IMR-90 (cell line): ENCODE measurements around the gene IRX3. TPM values are rescaled to one million over a fixed set of nuclear protein-coding genes. Genes with fewer than 3 reads are reported as not detected.

Experiments
- ATAC-seq: fragments of 200-7000 bp; cut with Tn5 transposase; 2 replicates; pipeline ENCODE4 v1.9.1; 2020; ENCODE audit warnings: low read depth, mild to moderate bottlenecking, moderate library complexity
- BruUV-seq: library from RNA; stranded (reverse); fragments of 400-500 nt; replicated peaks from 2 replicates; lab custom pipeline; 2021; lab: Mats Ljungman, UMichigan
- CTCF ChIA-PET: fragments of 300-600 bp; formaldehyde crosslinking; extraction: SDS; loops from one replicate; lab custom pipeline; 2021; ENCODE audit warnings: antibody characterized with exemption; lab: Yijun Ruan, JAX
- POLR2A ChIA-PET: fragments of 300-600 bp; sonication (Branson Sonifier 250); formaldehyde crosslinking; loops from one replicate; lab custom pipeline; 2022; ENCODE audit warnings: antibody characterized with exemption; ENCODE audit not compliant: unreplicated experiment; lab: Charles Lee
- DNase-seq: peaks from one replicate; pipeline ENCODE4 v3.0.0; 2013
- H2AFZ ChIP-seq: replicated peaks from 2 replicates; pipeline ENCODE3; 2013; ENCODE audit warnings: low read length, mild to moderate bottlenecking; ENCODE audit not compliant: poor library complexity
- H2AK5ac ChIP-seq: 2 replicates; pipeline ENCODE4 v1.6.1; 2013; ENCODE audit warnings: low read depth, low read length, inconsistent platforms
- H2AK9ac ChIP-seq: replicated peaks from 2 replicates; pipeline ENCODE3; 2013; ENCODE audit warnings: mild to moderate bottlenecking, low read depth, low read length, moderate library complexity; ENCODE audit not compliant: poor library complexity
- H2BK120ac ChIP-seq: 2 replicates; pipeline ENCODE4 v1.6.1; 2013; ENCODE audit warnings: low read depth, low read length, inconsistent platforms
- H2BK15ac ChIP-seq: 3 replicates; pipeline ENCODE4 v1.6.1; 2013; ENCODE audit warnings: low read depth, low read length, inconsistent platforms
- H2BK20ac ChIP-seq: 2 replicates; pipeline ENCODE4 v1.6.1; 2013; ENCODE audit warnings: low read depth, mild to moderate bottlenecking, inconsistent platforms, low read length, moderate library complexity
- H2BK5ac ChIP-seq: 2 replicates; pipeline ENCODE4 v1.6.1; 2013; ENCODE audit warnings: mild to moderate bottlenecking, low read depth, low read length, inconsistent platforms; ENCODE audit not compliant: poor library complexity, severe bottlenecking
- H3K14ac ChIP-seq: replicated peaks from 2 replicates; pipeline ENCODE4 v1.6.1; 2013; ENCODE audit warnings: low read depth, low read length, inconsistent platforms
- H3K18ac ChIP-seq: 2 replicates; pipeline ENCODE4 v1.6.1; 2013; ENCODE audit warnings: low read depth, low read length, control low read depth
- H3K23ac ChIP-seq: 2 replicates; pipeline ENCODE4 v1.6.1; 2013; ENCODE audit warnings: low read depth, low read length, inconsistent platforms
- H3K27ac ChIP-seq: 2 replicates; pipeline ENCODE4 v1.5.1; 2013; ENCODE audit warnings: mild to moderate bottlenecking, control low read depth, low read length; ENCODE audit not compliant: insufficient read depth
- H3K27me3 ChIP-seq: 2 replicates; pipeline ENCODE4 v1.6.1; 2013; ENCODE audit warnings: low read length; ENCODE audit not compliant: control insufficient read depth, insufficient read depth
- H3K36me3 ChIP-seq: 2 replicates; pipeline ENCODE4 v1.6.1; 2013; ENCODE audit warnings: low read length, mixed read lengths; ENCODE audit not compliant: control insufficient read depth, insufficient read depth
- H3K4ac ChIP-seq: 2 replicates; pipeline ENCODE4 v1.6.1; 2013; ENCODE audit warnings: low read depth, low read length, inconsistent platforms
- H3K4me1 ChIP-seq: 2 replicates; pipeline ENCODE4 v1.6.1; 2013; ENCODE audit warnings: low read length, mixed read lengths; ENCODE audit not compliant: control insufficient read depth, insufficient read depth
- H3K4me2 ChIP-seq: 2 replicates; pipeline ENCODE4 v1.6.1; 2013; ENCODE audit warnings: low read depth, mild to moderate bottlenecking, control low read depth, low read length, moderate library complexity
- H3K4me3 ChIP-seq: 2 replicates; pipeline ENCODE4 v1.5.1; 2013; ENCODE audit warnings: low read depth, mild to moderate bottlenecking, control low read depth, low read length, moderate library complexity; ENCODE audit not compliant: insufficient read depth
- H3K56ac ChIP-seq: 2 replicates; pipeline ENCODE4 v1.6.1; 2013; ENCODE audit warnings: low read length, inconsistent platforms; ENCODE audit not compliant: insufficient read depth; ENCODE audit errors: extremely low read depth
- H3K79me1 ChIP-seq, 2 experiments: 2 replicates each; pipeline ENCODE4 v1.6.1; 2013; ENCODE audit warnings: low read length in 2 of 2, inconsistent platforms in 1 of 2, low read depth in 1 of 2
- H3K9ac ChIP-seq: 2 replicates; pipeline ENCODE4 v1.6.1; 2013; ENCODE audit warnings: low read depth, low read length, control low read depth
- H3K9me1 ChIP-seq: 2 replicates; pipeline ENCODE4 v1.6.1; 2013; ENCODE audit warnings: low read length, inconsistent platforms; ENCODE audit not compliant: insufficient read depth
- H3K9me3 ChIP-seq: 2 replicates; pipeline ENCODE4 v1.6.1; 2013; ENCODE audit warnings: low read length; ENCODE audit not compliant: control insufficient read depth, insufficient read depth
- H4K20me1 ChIP-seq: 2 replicates; pipeline ENCODE4 v1.6.1; 2013; ENCODE audit warnings: low read length, inconsistent platforms; ENCODE audit not compliant: insufficient read depth
- H4K5ac ChIP-seq: 2 replicates; pipeline ENCODE4 v1.6.1; 2013; ENCODE audit warnings: mild to moderate bottlenecking, low read depth, low read length, control low read depth
- H4K8ac ChIP-seq, 2 experiments: 2 replicates each; pipeline ENCODE4 v1.6.1; 2013; ENCODE audit warnings: low read depth in 2 of 2, low read length in 2 of 2, control low read depth in 1 of 2, inconsistent platforms in 1 of 2
- H4K91ac ChIP-seq: 2 replicates; pipeline ENCODE4 v1.6.1; 2013; ENCODE audit warnings: low read depth, low read length, inconsistent platforms; ENCODE audit not compliant: insufficient read depth
- BHLHE40 ChIP-seq: fragments of 150-350 bp; IDR thresholded peaks from 2 replicates; pipeline ENCODE4 v1.6.1; 2016; ENCODE audit warnings: mild to moderate bottlenecking, low read depth, low read length
- CEBPB ChIP-seq: IDR thresholded peaks from 2 replicates; pipeline ENCODE4 v1.6.1; 2012; ENCODE audit warnings: low read depth, low read length, improper control_type of control experiment
- CHD1 ChIP-seq: IDR thresholded peaks from 2 replicates; pipeline ENCODE4 v1.6.1; 2012; ENCODE audit warnings: low read depth, low read length, improper control_type of control experiment
- CTCF ChIP-seq: conservative IDR thresholded peaks from 2 replicates; pipeline ENCODE4 v1.5.1; 2012; ENCODE audit warnings: mild to moderate bottlenecking, low read depth, low read length, improper control_type of control experiment
- ELK1 ChIP-seq: fragments of 150-350 bp; IDR thresholded peaks from 2 replicates; pipeline ENCODE4 v1.6.1; 2016; ENCODE audit warnings: low read depth, mild to moderate bottlenecking, low read length, moderate library complexity, borderline replicate concordance
- FOS ChIP-seq: fragments of 150-350 bp; IDR thresholded peaks from 2 replicates; pipeline ENCODE4 v1.6.1; 2016; ENCODE audit warnings: low read depth, low read length
- MAFK ChIP-seq: IDR thresholded peaks from 2 replicates; pipeline ENCODE4 v1.6.1; 2012; ENCODE audit warnings: low read depth, low read length, improper control_type of control experiment
- MAZ ChIP-seq: IDR thresholded peaks from 2 replicates; pipeline ENCODE4 v1.6.1; 2012; ENCODE audit warnings: low read depth, mild to moderate bottlenecking, low read length, improper control_type of control experiment, moderate library complexity, borderline replicate concordance
- MXI1 ChIP-seq: IDR thresholded peaks from 2 replicates; pipeline ENCODE4 v1.6.1; 2012; ENCODE audit warnings: low read depth, mild to moderate bottlenecking, low read length, moderate library complexity, borderline replicate concordance
- NFE2L2 ChIP-seq: fragments of 150-350 bp; IDR thresholded peaks from 2 replicates; pipeline ENCODE4 v1.6.1; 2016; ENCODE audit warnings: low read depth, mild to moderate bottlenecking, low read length
- POLR2A ChIP-seq: IDR thresholded peaks from 2 replicates; pipeline ENCODE4 v1.6.1; 2012; ENCODE audit warnings: mild to moderate bottlenecking, low read depth, low read length
- RAD21 ChIP-seq: IDR thresholded peaks from 2 replicates; pipeline ENCODE4 v1.6.1; 2012; ENCODE audit warnings: low read length, improper control_type of control experiment
- RCOR1 ChIP-seq: IDR thresholded peaks from 2 replicates; pipeline ENCODE4 v1.6.1; 2012; ENCODE audit warnings: mild to moderate bottlenecking, low read length, improper control_type of control experiment; ENCODE audit not compliant: insufficient replicate concordance
- RFX5 ChIP-seq: IDR thresholded peaks from 2 replicates; pipeline ENCODE4 v1.8.0; 2012; ENCODE audit warnings: low read depth, mild to moderate bottlenecking, low read length, moderate library complexity
- SMC3 ChIP-seq: fragments of 150-350 bp; IDR thresholded peaks from 2 replicates; pipeline ENCODE4 v1.6.1; 2016; ENCODE audit warnings: low read depth, mild to moderate bottlenecking, antibody characterized with exemption, low read length, moderate library complexity
- USF2 ChIP-seq: fragments of 150-350 bp; IDR thresholded peaks from 2 replicates; pipeline ENCODE4 v1.6.1; 2017; ENCODE audit warnings: mild to moderate bottlenecking, antibody characterized with exemption, low read length, low read depth
- WGBS, 2 experiments: methylation state at CpG; one replicate each; pipeline versions ENCODE4 v1.1.5 to v1.1.7; 2013; ENCODE audit warnings: missing lambda C conversion rate in 2 of 2; ENCODE audit not compliant: insufficient read length in 1 of 2; ENCODE audit errors: extremely low coverage in 2 of 2; 5-methylcytosine and 5-hydroxymethylcytosine counted together
- dilution Hi-C: fragments of 300-500 bp; cut with HindIII; formaldehyde crosslinking; loops from one replicate; pipeline ENCODE4 v1.14.3; 2018; ENCODE audit warnings: low sequenced_read_pairs; ENCODE audit not compliant: unreplicated experiment
- in situ Hi-C: fragments of 300-500 bp; cut with MboI; formaldehyde crosslinking; loops from 3 replicates; pipeline ENCODE4 v1.14.3; 2019; ENCODE audit warnings: low sequenced_read_pairs, inconsistent platforms, mixed read lengths
- intact Hi-C: fragments of 100-400 bp; cut with micrococcal nuclease; formaldehyde crosslinking; loops from 2 replicates; pipeline ENCODE4 v1.10.0; 2022
- polyA plus RNA-seq, 3 experiments: library from polyadenylated mRNA; depleted of rRNA; stranded (reverse); fragments of >200 nt; gene quantifications; 2 replicates each; pipeline ENCODE4 v1.2.3, GENCODE V29; 2012; ENCODE audit warnings: low replicate concordance in 1 of 3
- total RNA-seq: library from RNA; depleted of rRNA; stranded (reverse); fragments of >200 nt; gene quantifications from 2 replicates; pipeline ENCODE4 v1.2.3, GENCODE V29; 2012

The IRX3 gene
- total and polyA plus RNA-seq, 2 of the 4 experiments (the other 2 are of a cell fraction) = not detected

- H3K14ac ChIP-seq = no peak overlapping the region
- ATAC-seq (no peak), DNase-seq (no peak)
- H3K9me1 ChIP-seq = no peaks in the 10 kb centered on the region
- H3K27me3 ChIP-seq = no peaks in the 10 kb centered on the region
- no peak overlapping the region for H3K56ac ChIP-seq
- no TSS peak for BruUV-seq
- H3K4me1 ChIP-seq = no peaks in the 10 kb centered on the region
- H3K23ac ChIP-seq = no peak overlapping the region
- no peak overlapping the region for H3K4ac ChIP-seq
- H4K91ac ChIP-seq = no peak overlapping the region
- no peak overlapping the region for H3K4me2 ChIP-seq
- POLR2A ChIA-PET = no interaction called here
- no peak overlapping the region for H4K5ac ChIP-seq
- intact Hi-C loops = no loop called here
- no peak overlapping the region for H2BK15ac ChIP-seq
- no peak overlapping the region for H2AK9ac ChIP-seq
- no peak overlapping the region for H2BK120ac ChIP-seq
- no peak overlapping the region for H3K27ac ChIP-seq
- dilution Hi-C loops = no loop called here
- H2BK5ac ChIP-seq = no peak overlapping the region
- no peak overlapping the region for H2AFZ ChIP-seq
- CTCF ChIA-PET = no interaction called here
- no peaks in the 10 kb centered on the region for H4K20me1 ChIP-seq
- no peaks in the 10 kb centered on the region for H3K36me3 ChIP-seq
- H3K9me3 ChIP-seq = no peaks in the 10 kb centered on the region
- H3K18ac ChIP-seq = no peak overlapping the region
- H4K8ac ChIP-seq = no peak overlapping the region
- no peaks in the 10 kb centered on the region for H3K79me1 ChIP-seq
- H2BK20ac ChIP-seq = no peak overlapping the region
- no peak overlapping the region for H3K9ac ChIP-seq
- 93% methylated on average over 3 of the region's 7 CpGs; no CpG with 5 or more reads in 1 of the 2 experiments for WGBS, 2 experiments
- no peak overlapping the region for H3K4me3 ChIP-seq
- in situ Hi-C loops = no loop called here
- no peak overlapping the region for H2AK5ac ChIP-seq
- no peak for TF ChIP-seq RFX5
- TF ChIP-seq MXI1 = no peak
- no peak for TF ChIP-seq RAD21
- no peak for TF ChIP-seq POLR2A
- TF ChIP-seq FOS = no peak
- no peak for TF ChIP-seq ELK1
- no peak for TF ChIP-seq SMC3
- TF ChIP-seq CHD1 = no peak
- no peak for TF ChIP-seq RCOR1
- no peak for TF ChIP-seq NFE2L2
- no peak for TF ChIP-seq MAFK
- TF ChIP-seq USF2 = no peak
- TF ChIP-seq CTCF = no peak
- TF ChIP-seq CEBPB = no peak
- TF ChIP-seq MAZ = no peak
- no peak for TF ChIP-seq BHLHE40
Measured at GRCh38 chr16:54265575-54266107, 20.9 kb downstream of the IRX3 start.
